GM12878 (cell line): Measurements from ENCODE around the gene XAB2. TPM values are rescaled to one million over a fixed set of nuclear protein-coding genes. Genes with fewer than 3 reads are reported as not detected.

Experiments used
- ATAC-seq: fragments of 200-7000 bp; cut with Tn5 transposase; 3 replicates; pipeline ENCODE4 v1.9.1; 2020; ENCODE audit warnings: mild to moderate bottlenecking, moderate library complexity
- BruUV-seq: library from RNA; stranded (reverse); fragments of 400-500 nt; replicated peaks from 2 replicates; lab custom pipeline; 2021; lab: Mats Ljungman, UMichigan
- CTCF ChIA-PET: fragments of 300-600 bp; sonication (Branson Sonifier 250); formaldehyde crosslinking; extraction: SDS; loops from one replicate; lab custom pipeline; 2021; ENCODE audit warnings: inconsistent platforms; lab: Yijun Ruan, JAX
- POLR2A ChIA-PET: fragments of 350-600 bp; formaldehyde crosslinking; extraction: SDS; loops from one replicate; lab custom pipeline; 2021; ENCODE audit warnings: inconsistent platforms; lab: Charles Lee
- RAD21 ChIA-PET: fragments of 300-600 bp; sonication (Branson Sonifier 250); formaldehyde crosslinking; loops from one replicate; lab custom pipeline; 2023; ENCODE audit warnings: antibody characterized with exemption; ENCODE audit not compliant: unreplicated experiment; lab: Charles Lee
- SMC1A ChIA-PET: fragments of 300-600 bp; sonication (Branson Sonifier 250); formaldehyde crosslinking; loops from one replicate; lab custom pipeline; 2023; ENCODE audit not compliant: unreplicated experiment, uncharacterized antibody; lab: Charles Lee
- DNase-seq: peaks from one replicate; pipeline ENCODE4 v3.0.0-alpha.2; 2011; ENCODE audit warnings: low read depth, low spot score
- FAIRE-seq: peaks from 3 replicates; lab custom pipeline; 2011; peaks lifted over from hg19 to GRCh38; lab: Jason Lieb, UNC
- H2AFZ ChIP-seq: 2 replicates; pipeline ENCODE4 v1.6.0; 2011; ENCODE audit warnings: low read depth, low read length, control low read depth; ENCODE audit not compliant: control insufficient read depth
- H3K27ac ChIP-seq: 2 replicates; pipeline ENCODE4 v1.5.1; 2011; ENCODE audit warnings: control low read depth; ENCODE audit not compliant: control insufficient read depth, insufficient read depth
- H3K27me3 ChIP-seq, 2 experiments: replicated peaks in 1 of 2; 2 replicates each; pipeline versions ENCODE4 v1.6.0 to v1.6.1; 2011; ENCODE audit warnings: low read length in 1 of 2; ENCODE audit not compliant: control insufficient read depth in 2 of 2, insufficient read depth in 2 of 2
- H3K36me3 ChIP-seq, 2 experiments: 2 replicates each; pipeline ENCODE4 v1.5.1; 2011; ENCODE audit warnings: low read length in 1 of 2; ENCODE audit not compliant: control insufficient read depth in 2 of 2, insufficient read depth in 2 of 2
- H3K4me1 ChIP-seq: 2 replicates; pipeline ENCODE4 v1.6.1; 2011; ENCODE audit warnings: mild to moderate bottlenecking, low read length, moderate library complexity, mixed read lengths; ENCODE audit not compliant: control insufficient read depth, insufficient read depth
- H3K4me2 ChIP-seq: 2 replicates; pipeline ENCODE4 v1.6.0; 2011; ENCODE audit warnings: control low read depth; ENCODE audit not compliant: control insufficient read depth, insufficient read depth
- H3K4me3 ChIP-seq: fragments of 200-600 bp; sonication (generic); 2 replicates; pipeline ENCODE4 v1.5.1; 2016
- H3K79me2 ChIP-seq: 2 replicates; pipeline ENCODE4 v1.6.0; 2011; ENCODE audit warnings: low read length; ENCODE audit not compliant: control insufficient read depth, insufficient read depth
- H3K9ac ChIP-seq: 2 replicates; pipeline ENCODE4 v1.8.0; 2011; ENCODE audit warnings: low read length, control low read depth, mixed read lengths; ENCODE audit not compliant: control insufficient read depth, insufficient read depth
- H3K9me3 ChIP-seq: replicated peaks from 3 replicates; pipeline ENCODE4 v1.5.1; 2011; ENCODE audit warnings: mild to moderate bottlenecking, low read length; ENCODE audit not compliant: control insufficient read depth, insufficient read depth
- H4K20me1 ChIP-seq: 2 replicates; pipeline ENCODE4 v1.6.0; 2011; ENCODE audit not compliant: control insufficient read depth, insufficient read depth
- CHD2 ChIP-seq: IDR thresholded peaks from 2 replicates; pipeline ENCODE4 v1.6.1; 2011; ENCODE audit warnings: low read depth, low read length, improper control_type of control experiment, borderline replicate concordance
- E4F1 ChIP-seq: fragments of 450-650 bp; IDR thresholded peaks from 2 replicates; pipeline ENCODE4 v1.6.1; 2018; ENCODE audit warnings: borderline replicate concordance, mild to moderate bottlenecking; ENCODE audit not compliant: partially characterized antibody
- FOXK2 ChIP-seq: fragments of 450-650 bp; IDR thresholded peaks from 2 replicates; pipeline ENCODE4 v1.6.1; 2017; ENCODE audit warnings: mild to moderate bottlenecking, moderate library complexity
- GABPA ChIP-seq: IDR thresholded peaks from 2 replicates; pipeline ENCODE4 v1.6.1; 2014; ENCODE audit warnings: antibody characterized with exemption, low read depth, mild to moderate bottlenecking, inconsistent platforms
- IKZF1 ChIP-seq: fragments of 450-650 bp; conservative IDR thresholded peaks from 2 replicates; pipeline ENCODE4 v1.6.1; 2017; ENCODE audit warnings: antibody characterized with exemption, mild to moderate bottlenecking
- MTA3 ChIP-seq: IDR thresholded peaks from 2 replicates; pipeline ENCODE4 v1.6.1; 2012; ENCODE audit warnings: low read length, inconsistent platforms, borderline replicate concordance
- MYC ChIP-seq: IDR thresholded peaks from 2 replicates; pipeline ENCODE4 v1.6.1; 2011; ENCODE audit warnings: mild to moderate bottlenecking, low read length, moderate library complexity, inconsistent platforms; ENCODE audit not compliant: insufficient read depth, insufficient replicate concordance, insufficient read length, severe bottlenecking
- POLR2A ChIP-seq: IDR thresholded peaks from 2 replicates; pipeline ENCODE4 v1.6.1; 2011; ENCODE audit warnings: low read depth, mild to moderate bottlenecking, low read length
- RAD21 ChIP-seq: IDR thresholded peaks from 2 replicates; pipeline ENCODE4 v1.6.1; 2011; ENCODE audit warnings: mild to moderate bottlenecking, low read depth, low read length, moderate library complexity; ENCODE audit not compliant: insufficient read depth
- SUPT20H ChIP-seq: IDR thresholded peaks from 2 replicates; pipeline ENCODE4 v1.6.1; 2011; ENCODE audit warnings: low read depth, mild to moderate bottlenecking, low read length, moderate library complexity, borderline replicate concordance; ENCODE audit not compliant: control insufficient read depth
- ZNF687 ChIP-seq: fragments of 450-650 bp; IDR thresholded peaks from 2 replicates; pipeline ENCODE4 v1.6.1; 2017; ENCODE audit warnings: mild to moderate bottlenecking, moderate library complexity
- WGBS: methylation state at CpG from one replicate; pipeline ENCODE4 v1.1.6; 2016; ENCODE audit warnings: low lambda C conversion rate; ENCODE audit not compliant: insufficient replicate concordance, insufficient coverage; ENCODE audit errors: missing lambda C conversion rate; 5-methylcytosine and 5-hydroxymethylcytosine counted together
- in situ Hi-C: fragments of 300-500 bp; cut with MboI; formaldehyde crosslinking; loops from 9 replicates; pipeline ENCODE4 v1.14.3; 2018; ENCODE audit warnings: mixed read lengths
- intact Hi-C: fragments of 100-400 bp; cut with micrococcal nuclease; formaldehyde crosslinking; loops from one replicate; pipeline ENCODE4 v1.14.2; 2022; ENCODE audit not compliant: unreplicated experiment
- polyA plus RNA-seq, 11 experiments: library from polyadenylated mRNA; depleted of rRNA in 4 of 11; unstranded in 6 of 11; stranded (reverse) in 5 of 11; fragments of >200 nt; fragmentation: Nextera tagmentation in 4 of 11; fragmentation: Illumina TruSeq in 1 of 11; extraction: Ambion mirVana in 4 of 11; extraction: Trizol in 1 of 11; gene quantifications; 1 replicate in 1 of 11; 2 replicates in 10 of 11; pipeline versions ENCODE4 v1.2.1 to v1.2.3, GENCODE V29; 2011 to 2016; ENCODE audit warnings: inconsistent platforms in 2 of 11, missing spikeins in 2 of 11, low read depth in 1 of 11
- total RNA-seq, 4 experiments: library from RNA; depleted of rRNA in 3 of 4; stranded (reverse); fragments of >200 nt in 3 of 4; fragmentation: Illumina TruSeq in 1 of 4; extraction: Trizol in 1 of 4; gene quantifications; 2 replicates each; pipeline versions ENCODE4 v1.2.1 to v1.2.3, GENCODE V29; 2013 to 2021

Gene XAB2
- total and polyA plus RNA-seq, 10 of the 15 experiments (the other 5 are each of a cell fraction or from before 2014, with no cell fraction given): 0.34 to 45.1 (median 18.8) TPM

- H3K4me2 ChIP-seq: no peak overlapping the region
- H3K27me3 ChIP-seq: no peaks in the 10 kb centered on the region
- intact Hi-C loops: no loop called here
- no peaks in the 10 kb centered on the region for H4K20me1 ChIP-seq
- ChIA-PET RAD21 (no interaction called here), POLR2A (no interaction called here), SMC1A (no interaction called here), CTCF (no interaction called here)
- no peak overlapping the region for H2AFZ ChIP-seq
- no peak for DNase-seq
- TF ChIP-seq ZNF687: no peak
- TF ChIP-seq SUPT20H: no peak
- in situ Hi-C loops: no loop called here
- FAIRE-seq: no peak
- H3K27ac ChIP-seq: no peak overlapping the region
- H3K79me2 ChIP-seq: no peaks in the 10 kb centered on the region
- no TSS peak for BruUV-seq
- no peaks in the 10 kb centered on the region for H3K4me1 ChIP-seq
- ATAC-seq: no peak
- 96% methylated on average over 28 of the region's 28 CpGs for WGBS
- H3K4me3 ChIP-seq: no peak overlapping the region
- peaks cover 0 to 18% of the 10 kb centered on the region in 2 experiments; a peak in 3 of 4 replicates for H3K36me3 ChIP-seq
- H3K9ac ChIP-seq: no peak overlapping the region
- no peaks in the 10 kb centered on the region for H3K9me3 ChIP-seq
These were observed 11.6 kb downstream of the XAB2 start for GRCh38 chr19:7617735-7618134.

- no peak overlapping the region for H3K27ac ChIP-seq
- no peaks in the 10 kb centered on the region for H3K9me3 ChIP-seq
- DNase-seq: no peak
- H3K4me2 ChIP-seq: no peak overlapping the region
- no peaks in the 10 kb centered on the region for H3K27me3 ChIP-seq
- peaks cover 0 to 13% of the 10 kb centered on the region in 2 experiments; a peak in 3 of 4 replicates for H3K36me3 ChIP-seq
- no peak overlapping the region for H2AFZ ChIP-seq
- H3K4me1 ChIP-seq: no peaks in the 10 kb centered on the region
- 93% methylated on average over 12 of the region's 12 CpGs for WGBS
- intact Hi-C loops: no loop called here
- BruUV-seq: no TSS peak
- in situ Hi-C loops: no loop called here
- ATAC-seq: no peak
- no peak for FAIRE-seq
- H3K4me3 ChIP-seq: no peak overlapping the region
- no peaks in the 10 kb centered on the region for H4K20me1 ChIP-seq
- CTCF ChIA-PET: no interaction called here
- H3K79me2 ChIP-seq: no peaks in the 10 kb centered on the region
- RAD21 ChIA-PET: no interaction called here
- no peak overlapping the region for H3K9ac ChIP-seq
- POLR2A ChIA-PET: no interaction called here
- SMC1A ChIA-PET: no interaction called here
- no peak for TF ChIP-seq MTA3
- no peak for TF ChIP-seq IKZF1
- no peak for TF ChIP-seq E4F1
- TF ChIP-seq MYC: no peak
- TF ChIP-seq FOXK2: no peak
- no peak for TF ChIP-seq CHD2
- TF ChIP-seq POLR2A: no peak
- no peak for TF ChIP-seq RAD21
- no peak for TF ChIP-seq GABPA
These were observed 12.2 kb downstream of the XAB2 start for GRCh38 chr19:7617172-7617571.
